IPS DF 6.9 (cell line): ENCODE results near the gene PIEZO1.

ENCODE experiments used
- DNase-seq: peaks from one replicate; pipeline ENCODE4 v3.0.0-alpha.2; 2013; ENCODE audit warnings: low read depth, low spot score
- H3K27ac ChIP-seq: one replicate; pipeline ENCODE4 v1.5.1; 2013; ENCODE audit warnings: low read length, control low read depth
- H3K27me3 ChIP-seq: 2 replicates; pipeline ENCODE4 v1.6.1; 2013; ENCODE audit warnings: mild to moderate bottlenecking, low read length; ENCODE audit not compliant: control insufficient read depth, insufficient read depth
- H3K36me3 ChIP-seq: 2 replicates; pipeline ENCODE4 v1.6.1; 2013; ENCODE audit warnings: low read length; ENCODE audit not compliant: control insufficient read depth, insufficient read depth
- H3K4me1 ChIP-seq: 2 replicates; pipeline ENCODE4 v1.6.1; 2013; ENCODE audit warnings: low read length; ENCODE audit not compliant: control insufficient read depth, insufficient read depth
- H3K4me3 ChIP-seq: 2 replicates; pipeline ENCODE4 v1.5.1; 2013; ENCODE audit warnings: mild to moderate bottlenecking, low read length
- H3K9me3 ChIP-seq: 2 replicates; pipeline ENCODE4 v1.6.1; 2013; ENCODE audit warnings: low read length, inconsistent platforms; ENCODE audit not compliant: control insufficient read depth, insufficient read depth
- WGBS: extraction: QIAGEN DNeasy Blood & Tissue Kit; methylation state at CpG from one replicate; pipeline ENCODE4 v1.1.7; 2013; ENCODE audit warnings: mixed read lengths, missing lambda C conversion rate; ENCODE audit not compliant: insufficient read length, insufficient coverage; 5-methylcytosine and 5-hydroxymethylcytosine counted together

PIEZO1 gene

GRCh38 chr16:88748364-88748763 lies 36.7 kb downstream of the PIEZO1 start:
- no peak for DNase-seq
- Histone ChIP-seq H3K27me3 (no peaks in the 10 kb centered on the region), H3K36me3 (no peaks in the 10 kb centered on the region), H3K4me3 (no peak overlapping the region), H3K4me1 (peaks cover 2% of the 10 kb centered on the region; the same call in 1 of the 2 replicates), H3K9me3 (no peaks in the 10 kb centered on the region), H3K27ac (no peak overlapping the region)
- no CpG with 5 or more reads among the region's 12 CpGs for WGBS

GRCh38 chr16:88747588-88748301 lies 37.3 kb downstream of the PIEZO1 start:
- Histone ChIP-seq H3K9me3 (no peaks in the 10 kb centered on the region), H3K4me3 (no peak overlapping the region), H3K27ac (no peak overlapping the region), H3K4me1 (peaks cover 2% of the 10 kb centered on the region; the same call in 1 of the 2 replicates), H3K27me3 (no peaks in the 10 kb centered on the region), H3K36me3 (no peaks in the 10 kb centered on the region)
- WGBS, result no CpG with 5 or more reads among the region's 26 CpGs
- no peak for DNase-seq

- Histone ChIP-seq H3K27ac (no peak overlapping the region), H3K9me3 (no peaks in the 10 kb centered on the region), H3K27me3 (no peaks in the 10 kb centered on the region), H3K4me1 (peaks cover 2% of the 10 kb centered on the region; the same call in 1 of the 2 replicates), H3K36me3 (no peaks in the 10 kb centered on the region), H3K4me3 (no peak overlapping the region)
- DNase-seq, result no peak
- WGBS, result no CpG with 5 or more reads among the region's 17 CpGs
These were observed 38.5 kb downstream of the PIEZO1 start for GRCh38 chr16:88746506-88746905.

GRCh38 chr16:88744577-88745521 lies 40.2 kb downstream of the PIEZO1 start:
- peaks cover 2% of the 10 kb centered on the region; the same call in 1 of the 2 replicates for H3K4me1 ChIP-seq
- no peaks in the 10 kb centered on the region for H3K9me3 ChIP-seq
- H3K27me3 ChIP-seq, result no peaks in the 10 kb centered on the region
- no CpG with 5 or more reads among the region's 39 CpGs for WGBS
- H3K4me3 ChIP-seq, result no peak overlapping the region
- H3K36me3 ChIP-seq, result no peaks in the 10 kb centered on the region; the same call in 1 of the 2 replicates
- H3K27ac ChIP-seq, result no peak overlapping the region
- no peak for DNase-seq

- DNase-seq, result peak; percentile 70
These were observed 41.1 kb downstream of the PIEZO1 start for GRCh38 chr16:88743693-88744576.

GRCh38 chr16:88742896-88743605 lies 42.0 kb downstream of the PIEZO1 start:
- Histone ChIP-seq H3K4me3 (no peak overlapping the region), H3K27ac (no peak overlapping the region), H3K36me3 (no peaks in the 10 kb centered on the region; the same call in 1 of the 2 replicates), H3K27me3 (no peaks in the 10 kb centered on the region), H3K9me3 (no peaks in the 10 kb centered on the region), H3K4me1 (peaks cover 2% of the 10 kb centered on the region; the same call in 1 of the 2 replicates)
- no peak for DNase-seq
- whole genome bisulfite sequencing, result no CpG with 5 or more reads among the region's 19 CpGs

More at GRCh38 chr16:88743693-88744576, 41.1 kb downstream of the PIEZO1 start:
- H3K4me1 ChIP-seq, result peaks cover 2% of the 10 kb centered on the region; the same call in 1 of the 2 replicates
- H3K27me3 ChIP-seq, result no peaks in the 10 kb centered on the region
- H3K27ac ChIP-seq, result no peak overlapping the region
- WGBS, result no CpG with 5 or more reads among the region's 32 CpGs
- no peaks in the 10 kb centered on the region; the same call in 1 of the 2 replicates for H3K36me3 ChIP-seq
- no peaks in the 10 kb centered on the region for H3K9me3 ChIP-seq
- no peak overlapping the region for H3K4me3 ChIP-seq

GRCh38 chr16:88741368-88741767 lies 43.7 kb downstream of the PIEZO1 start:
- 100% methylated on average over 1 of the region's 17 CpGs for WGBS
- no peaks in the 10 kb centered on the region for H3K9me3 ChIP-seq
- H3K4me1 ChIP-seq, result peaks cover 2% of the 10 kb centered on the region; the same call in 1 of the 2 replicates
- no peaks in the 10 kb centered on the region for H3K27me3 ChIP-seq
- H3K27ac ChIP-seq, result no peak overlapping the region
- DNase-seq, result no peak
- no peak overlapping the region for H3K4me3 ChIP-seq
- no peaks in the 10 kb centered on the region; the same call in 1 of the 2 replicates for H3K36me3 ChIP-seq

- no peak overlapping the region for H3K4me3 ChIP-seq
- no peak for DNase-seq
- H3K36me3 ChIP-seq, result no peaks in the 10 kb centered on the region; the same call in 1 of the 2 replicates
- H3K9me3 ChIP-seq, result no peaks in the 10 kb centered on the region
- H3K27ac ChIP-seq, result no peak overlapping the region
- H3K27me3 ChIP-seq, result no peaks in the 10 kb centered on the region
- peaks cover 2% of the 10 kb centered on the region; the same call in 1 of the 2 replicates for H3K4me1 ChIP-seq
- no CpG with 5 or more reads among the region's 12 CpGs for WGBS
These were observed 44.3 kb downstream of the PIEZO1 start for GRCh38 chr16:88740727-88741055.

GRCh38 chr16:88739977-88740726 lies 44.9 kb downstream of the PIEZO1 start:
- H3K36me3 ChIP-seq, result peaks cover 5% of the 10 kb centered on the region
- no peaks in the 10 kb centered on the region for H3K27me3 ChIP-seq
- no peaks in the 10 kb centered on the region for H3K9me3 ChIP-seq
- H3K4me3 ChIP-seq, result no peak overlapping the region
- no CpG with 5 or more reads among the region's 33 CpGs for WGBS
- H3K27ac ChIP-seq, result no peak overlapping the region
- peaks cover 2% of the 10 kb centered on the region; the same call in 1 of the 2 replicates for H3K4me1 ChIP-seq
- no peak for DNase-seq
